SK-N-SH (cell line): ENCODE measurements around the gene ME1. TPM values are rescaled to one million over a fixed set of nuclear protein-coding genes. Genes with fewer than 3 reads are reported as not detected.
A peak's percentile ranks its signal among the peaks of the same experiment; 100 is the strongest.

Source experiments
- EP300 ChIP-seq, 2 experiments: IDR thresholded peaks; 2 replicates each; pipeline versions ENCODE4 v1.4.0 to v1.6.1; 2012; ENCODE audit warnings: borderline replicate concordance in 1 of 2, low read depth in 1 of 2, low read length in 1 of 2
- EZH2phosphoT487 ChIP-seq: fragments of 200-600 bp; sonication (generic); IDR thresholded peaks from 2 replicates; pipeline ENCODE4 v1.6.1; 2017; ENCODE audit warnings: low read depth, mixed run types, mild to moderate bottlenecking, antibody characterized with exemption, moderate library complexity, borderline replicate concordance
- GATA2 ChIP-seq: sonication (generic); formaldehyde crosslinking; IDR thresholded peaks from 2 replicates; pipeline ENCODE4 v1.5.0; 2020; ENCODE audit warnings: mild to moderate bottlenecking, missing genetic modification reagents
- JUND ChIP-seq: IDR thresholded peaks from 2 replicates; pipeline ENCODE4 v1.4.0; 2012
- MXI1 ChIP-seq: IDR thresholded peaks from 2 replicates; pipeline ENCODE4 v1.6.1; 2012; ENCODE audit warnings: mild to moderate bottlenecking, low read depth, low read length, improper control_type of control experiment
- REST ChIP-seq: IDR thresholded peaks from 2 replicates; pipeline ENCODE4 v1.6.1; 2012; ENCODE audit warnings: mild to moderate bottlenecking, low read depth, low read length, moderate library complexity
- SIN3A ChIP-seq: IDR thresholded peaks from 2 replicates; pipeline ENCODE4 v1.6.1; 2012; ENCODE audit warnings: low read depth, mild to moderate bottlenecking, low read length, moderate library complexity, borderline replicate concordance
- TAF1 ChIP-seq: IDR thresholded peaks from 2 replicates; pipeline ENCODE4 v1.6.1; 2012; ENCODE audit warnings: low read depth, mild to moderate bottlenecking, low read length, moderate library complexity, borderline replicate concordance
- TCF12 ChIP-seq: IDR thresholded peaks from 2 replicates; pipeline ENCODE4 v1.4.0; 2012
- TEAD4 ChIP-seq: IDR thresholded peaks from 2 replicates; pipeline ENCODE4 v1.4.0; 2012; ENCODE audit warnings: mild to moderate bottlenecking, borderline replicate concordance; ENCODE audit not compliant: insufficient read depth
- USF1 ChIP-seq: IDR thresholded peaks from 2 replicates; pipeline ENCODE4 v1.4.0; 2012; ENCODE audit warnings: low read depth, borderline replicate concordance
- USF2 ChIP-seq: fragments of 150-350 bp; IDR thresholded peaks from 2 replicates; pipeline ENCODE4 v1.6.1; 2017; ENCODE audit warnings: antibody characterized with exemption, low read length, low read depth, borderline replicate concordance
- YY1 ChIP-seq: IDR thresholded peaks from 2 replicates; pipeline ENCODE4 v1.4.0; 2012; ENCODE audit warnings: low read depth, mild to moderate bottlenecking
- polyA plus RNA-seq, 3 experiments: library from polyadenylated mRNA; depleted of rRNA; stranded (reverse); fragments of >200 nt; gene quantifications; 2 replicates each; pipeline ENCODE4 v1.2.3, GENCODE V29; 2012
- TF ChIP-seq, protein P1 (sequence below): fragments of 150-350 bp; IDR thresholded peaks from 2 replicates; pipeline ENCODE4 v1.6.1; 2016; ENCODE audit warnings: mild to moderate bottlenecking, low read depth, low read length

ME1 gene
- polyA plus RNA-seq, 1 of the 3 experiments (the other 2 are of a cell fraction), result 4.9 TPM

DNA sequence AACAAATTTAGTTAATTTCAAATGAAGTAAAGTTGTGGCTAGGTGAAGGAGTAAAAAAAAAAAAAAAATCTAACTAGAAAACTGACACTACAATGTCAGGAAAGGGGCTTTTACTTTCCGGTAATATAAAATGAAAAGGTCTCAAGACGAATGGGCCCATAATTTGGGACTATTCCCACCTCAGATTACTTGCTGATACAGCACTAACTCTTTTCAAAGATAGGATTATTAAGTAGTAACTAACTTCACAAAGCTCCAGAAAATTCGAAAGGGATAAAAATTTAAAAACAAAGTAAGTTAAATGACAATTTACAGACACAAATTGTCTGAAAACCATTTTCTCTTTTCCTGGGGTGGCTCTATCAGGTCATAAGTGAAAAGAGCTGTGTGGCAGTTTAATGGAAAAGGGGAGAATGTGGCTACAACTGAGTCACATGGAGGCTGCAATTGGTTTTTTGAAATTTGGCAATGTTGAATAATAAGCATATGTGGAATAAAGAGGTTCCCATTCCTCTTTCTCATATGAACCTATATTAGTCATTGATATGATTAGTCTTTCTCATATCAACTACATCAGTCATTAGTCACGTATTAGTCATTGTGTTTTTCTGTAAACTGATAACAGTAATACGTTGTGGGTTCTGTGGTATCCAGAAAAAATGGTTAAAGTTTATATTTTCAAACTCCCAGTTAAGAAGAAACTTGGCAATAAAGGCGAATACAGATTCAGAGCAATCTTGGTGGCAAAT is 159.7 kb downstream of the ME1 start (continued):
- no peak for TF ChIP-seq EZH2phosphoT487
- TF ChIP-seq USF2, result no peak
- peak; percentile 100 for TF ChIP-seq JUND
- no peak for TF ChIP-seq REST
- no peak for TF ChIP-seq MXI1
- TF ChIP-seq, protein P1, sequence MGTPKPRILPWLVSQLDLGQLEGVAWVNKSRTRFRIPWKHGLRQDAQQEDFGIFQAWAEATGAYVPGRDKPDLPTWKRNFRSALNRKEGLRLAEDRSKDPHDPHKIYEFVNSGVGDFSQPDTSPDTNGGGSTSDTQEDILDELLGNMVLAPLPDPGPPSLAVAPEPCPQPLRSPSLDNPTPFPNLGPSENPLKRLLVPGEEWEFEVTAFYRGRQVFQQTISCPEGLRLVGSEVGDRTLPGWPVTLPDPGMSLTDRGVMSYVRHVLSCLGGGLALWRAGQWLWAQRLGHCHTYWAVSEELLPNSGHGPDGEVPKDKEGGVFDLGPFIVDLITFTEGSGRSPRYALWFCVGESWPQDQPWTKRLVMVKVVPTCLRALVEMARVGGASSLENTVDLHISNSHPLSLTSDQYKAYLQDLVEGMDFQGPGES, result no peak
- peak; percentile 94 for TF ChIP-seq TCF12
- peak in 1 of 2 experiments; percentile 95; a peak in 2 of 4 replicates for TF ChIP-seq EP300 (IDR thresholded peaks at IDR 0.05; ENCODE audit: borderline replicate concordance in 1 of 2, low read depth in 1 of 2, low read length in 1 of 2)
- no peak for TF ChIP-seq SIN3A
- no peak; the same call in 1 of the 2 replicates for TF ChIP-seq YY1
- TF ChIP-seq TAF1, result no peak
- no peak for TF ChIP-seq GATA2 (CRISPR knock-in tag)
- TF ChIP-seq USF1, result no peak
- peak; percentile 89 for TF ChIP-seq TEAD4
